ENCODE data around the gene MAP3K15.

DNA sequence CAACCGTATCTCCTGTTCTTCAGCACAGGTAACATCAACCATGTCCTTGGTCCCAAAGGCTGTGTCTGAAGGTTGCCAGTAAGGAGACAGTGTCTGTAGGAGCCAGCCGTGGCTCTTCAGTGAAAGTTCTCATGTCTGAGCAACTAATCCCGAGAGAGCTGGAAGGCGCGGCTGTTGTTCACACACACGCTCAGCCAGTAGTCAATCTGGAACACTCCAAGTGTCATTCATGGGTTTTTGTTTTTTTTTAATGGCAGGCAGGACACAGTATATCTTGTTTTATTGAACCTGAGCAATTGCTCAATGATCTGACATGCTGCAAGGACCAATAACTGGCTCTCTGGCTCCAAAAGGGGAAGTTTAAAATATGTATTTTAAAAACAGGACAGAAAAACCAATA lies 48.4 kb upstream of the MAP3K15 start:
- no peak for TF ChIP-seq CTCF (IDR thresholded peaks at IDR 0.05)
- no peak for TF ChIP-seq POLR2A (IDR thresholded peaks at IDR 0.05)

Data from vagina (tissue), 2 donors.